Omental fat pad (tissue), 4 donors: Measurements from ENCODE around the gene TMEM117. TPM values are rescaled to one million over a fixed set of nuclear protein-coding genes. Genes with fewer than 3 reads are reported as not detected.
"Not testable (repeated sequence)": the region's sequence is repeated elsewhere in the genome, so short reads cannot be mapped to it uniquely, and the experiment has no call there.

Experiments
- ATAC-seq: fragments of 150-250 bp; one replicate; pipeline ENCODE4 v1.9.1; 2016; ENCODE audit warnings: mild to moderate bottlenecking, moderate library complexity; ENCODE audit not compliant: low FRiP score
- DNase-seq: peaks from one replicate; pipeline ENCODE4 v3.0.0-alpha.2; 2019; ENCODE audit warnings: low spot score
- CTCF ChIP-seq, 3 donors: fragments of 450-650 bp; IDR thresholded peaks; one replicate each; pipeline ENCODE4 v1.5.1; 2016 to 2017; ENCODE audit warnings: antibody characterized with exemption in 3 of 3, mild to moderate bottlenecking in 3 of 3, moderate library complexity in 2 of 3
- total RNA-seq, 4 donors: library from RNA; depleted of rRNA; stranded (reverse); fragments of >200 nt; gene quantifications; one replicate each; pipeline ENCODE4 v1.1.0, GENCODE V29; 2016

Gene TMEM117
- total RNA-seq, 4 donors from 2014 or later, result 7.5 to 13.1 (median 8.2) TPM

- ATAC-seq (no peak), DNase-seq (no peak)
- TF ChIP-seq CTCF (IDR thresholded peaks at IDR 0.05), result no peak
These were observed 184.7 kb downstream of the TMEM117 start for GRCh38 chr12:44020555-44020954.

GRCh38 chr12:44021471-44021971 lies 185.6 kb downstream of the TMEM117 start:
- no peak for TF ChIP-seq CTCF (IDR thresholded peaks at IDR 0.05)
- no peak for DNase-seq
- ATAC-seq, result no peak

GRCh38 chr12:44025499-44025898 lies 189.6 kb downstream of the TMEM117 start:
- TF ChIP-seq CTCF (IDR thresholded peaks at IDR 0.05), result no peak
- ATAC-seq, result no peak
- no peak for DNase-seq

GRCh38 chr12:44026046-44026445 lies 190.2 kb downstream of the TMEM117 start:
- no peak for TF ChIP-seq CTCF (IDR thresholded peaks at IDR 0.05)

GRCh38 chr12:44026926-44027325 lies 191.0 kb downstream of the TMEM117 start:
- not testable (repeated sequence) for ATAC-seq, DNase-seq

More at GRCh38 chr12:44026046-44026445, 190.2 kb downstream of the TMEM117 start:
- no peak for ATAC-seq
- no peak for DNase-seq

- TF ChIP-seq CTCF (IDR thresholded peaks at IDR 0.05), result no peak
- DNase-seq (no peak), ATAC-seq (no peak)
These were observed 193.3 kb downstream of the TMEM117 start for GRCh38 chr12:44029194-44029593.

- TF ChIP-seq CTCF (IDR thresholded peaks at IDR 0.05), result no peak
- no peak for DNase-seq
- ATAC-seq, result no peak
These were observed 195.7 kb downstream of the TMEM117 start for GRCh38 chr12:44031472-44032185.
